K562 (cell line): Measurements from ENCODE around the gene MPHOSPH10. TPM values are rescaled to one million over a fixed set of nuclear protein-coding genes. Genes with fewer than 3 reads are reported as not detected.

Experiments
- ATAC-seq: fragments of 200-7000 bp; cut with Tn5 transposase; 3 replicates; pipeline ENCODE4 v1.9.1; 2020; ENCODE audit warnings: moderate library complexity
- BruUV-seq: library from RNA; stranded (reverse); fragments of 400-500 nt; replicated peaks from 2 replicates; lab custom pipeline; 2021; lab: Mats Ljungman, UMichigan
- CTCF ChIA-PET: fragments of 300-600 bp; formaldehyde crosslinking; extraction: SDS; loops from one replicate; lab custom pipeline; 2021; ENCODE audit warnings: low intra/inter-chr PET ratio; lab: Yijun Ruan, JAX
- POLR2A ChIA-PET: fragments of 300-600, 350-650 bp; sonication (Branson Sonifier 250); formaldehyde crosslinking; extraction: SDS; loops from one replicate; lab custom pipeline; 2021; ENCODE audit warnings: antibody characterized with exemption, inconsistent platforms; lab: Yijun Ruan, JAX
- DNase-seq, 4 experiments: peaks; one replicate each; pipeline versions ENCODE4 v3.0.0 to v3.0.0-alpha.2; 2011 to 2018; ENCODE audit warnings: low spot score in 3 of 4, mixed read lengths in 3 of 4; ENCODE audit errors: extremely low read depth in 1 of 4
- FAIRE-seq: peaks from 2 replicates; lab custom pipeline; 2011; peaks lifted over from hg19 to GRCh38; lab: Jason Lieb, UNC
- H2AFZ ChIP-seq: 2 replicates; pipeline ENCODE4 v1.6.0; 2011; ENCODE audit warnings: low read depth, low read length, control low read depth, inconsistent platforms
- H3K27ac ChIP-seq: fragments of 200-600 bp; 3 replicates; pipeline ENCODE4 v1.8.0; 2011; ENCODE audit warnings: low read depth, mild to moderate bottlenecking, control low read depth, inconsistent platforms, low read length, moderate library complexity, mixed read lengths; ENCODE audit errors: extremely low read depth
- H3K27me3 ChIP-seq, 2 experiments: fragments of 300-600 bp in 1 of 2; 2 replicates in 1 of 2; 3 replicates in 1 of 2; pipeline versions ENCODE4 v1.6.0 to v1.8.0; 2011; ENCODE audit warnings: inconsistent platforms in 2 of 2, low read length in 2 of 2, mild to moderate bottlenecking in 1 of 2, mixed read lengths in 1 of 2, moderate library complexity in 1 of 2; ENCODE audit not compliant: control insufficient read depth in 2 of 2, insufficient read depth in 2 of 2
- H3K36me3 ChIP-seq: fragments of 300-600 bp; 3 replicates; pipeline ENCODE4 v1.8.0; 2011; ENCODE audit warnings: mild to moderate bottlenecking, low read length, inconsistent platforms; ENCODE audit not compliant: control insufficient read depth, insufficient read depth
- H3K4me1 ChIP-seq, 2 experiments: fragments of 200-600 bp in 1 of 2; replicated peaks in 1 of 2; 2 replicates in 1 of 2; 3 replicates in 1 of 2; pipeline versions ENCODE4 v1.5.1 to v1.8.0; 2011; ENCODE audit warnings: inconsistent platforms in 2 of 2, low read length in 2 of 2, mild to moderate bottlenecking in 1 of 2, mixed read lengths in 1 of 2, moderate library complexity in 1 of 2; ENCODE audit not compliant: control insufficient read depth in 2 of 2, insufficient read depth in 2 of 2
- H3K4me2 ChIP-seq: 2 replicates; pipeline ENCODE4 v1.6.1; 2011; ENCODE audit warnings: low read length, control low read depth, inconsistent platforms, mixed read lengths; ENCODE audit not compliant: insufficient read depth
- H3K4me3 ChIP-seq: fragments of 200-600 bp; sonication (generic), shearing (Covaris generic); 2 replicates; pipeline ENCODE4 v1.5.1; 2016; ENCODE audit warnings: control low read depth, inconsistent platforms
- H3K79me2 ChIP-seq: fragments of 200-600 bp; 3 replicates; pipeline ENCODE4 v1.8.0; 2011; ENCODE audit warnings: low read length, inconsistent platforms; ENCODE audit not compliant: control insufficient read depth, insufficient read depth
- H3K9ac ChIP-seq, 2 experiments: 2 replicates each; pipeline versions ENCODE4 v1.6.0 to v1.6.1; 2011; ENCODE audit warnings: low read depth in 2 of 2, low read length in 2 of 2, control low read depth in 1 of 2, inconsistent platforms in 1 of 2, mild to moderate bottlenecking in 1 of 2, mixed read lengths in 1 of 2; ENCODE audit not compliant: insufficient read depth in 1 of 2
- H3K9me1 ChIP-seq: one replicate; pipeline ENCODE4 v1.6.0; 2011; ENCODE audit warnings: inconsistent platforms, mild to moderate bottlenecking, low read length, moderate library complexity; ENCODE audit not compliant: control insufficient read depth, insufficient read depth
- H3K9me3 ChIP-seq: replicated peaks from 2 replicates; pipeline ENCODE4 v1.5.1; 2011; ENCODE audit warnings: low read depth, low read length, inconsistent platforms; ENCODE audit not compliant: control insufficient read depth, insufficient read depth
- H4K20me1 ChIP-seq: replicated peaks from 2 replicates; pipeline ENCODE4 v1.6.1; 2011; ENCODE audit warnings: low read length, inconsistent platforms, mixed read lengths; ENCODE audit not compliant: control insufficient read depth, insufficient read depth
- KAT2B ChIP-seq: IDR thresholded peaks from one replicate; pipeline ENCODE4 v1.6.1; 2012; ENCODE audit warnings: low read depth, mild to moderate bottlenecking, control low read depth, inconsistent platforms, low read length, moderate library complexity
- MEF2A ChIP-seq: IDR thresholded peaks from 2 replicates; pipeline ENCODE4 v1.6.1; 2011; ENCODE audit warnings: low read depth, mild to moderate bottlenecking, low read length, moderate library complexity; ENCODE audit not compliant: control insufficient read depth
- NELFE ChIP-seq: IDR thresholded peaks from 2 replicates; pipeline ENCODE4 v1.6.1; 2011; ENCODE audit warnings: mild to moderate bottlenecking; ENCODE audit not compliant: insufficient read depth, insufficient read length
- NR2C2 ChIP-seq, 2 experiments: fragments of 200-800 bp in 1 of 2; sonication (Bioruptor generic) in 1 of 2; sonication (generic) in 1 of 2; formaldehyde crosslinking in 1 of 2; IDR thresholded peaks; 2 replicates each; pipeline versions ENCODE4 v1.6.1 to v1.8.0; 2016 to 2022; ENCODE audit warnings: mild to moderate bottlenecking in 1 of 2, missing compliant biosample characterization in 1 of 2, missing genetic modification characterization in 1 of 2, missing genetic modification reagents in 1 of 2
- NR2F6 ChIP-seq: fragments of 450-650 bp; formaldehyde crosslinking; IDR thresholded peaks from 2 replicates; pipeline ENCODE4 v1.4.0; 2020; ENCODE audit warnings: mild to moderate bottlenecking
- RBM25 ChIP-seq: fragments of 200-400 bp; formaldehyde crosslinking; IDR thresholded peaks from 2 replicates; pipeline ENCODE4 v1.6.1; 2018; ENCODE audit warnings: low read length, low read depth, moderate library complexity; ENCODE audit not compliant: severe bottlenecking
- SRSF1 ChIP-seq: fragments of 200-400 bp; formaldehyde crosslinking; IDR thresholded peaks from 2 replicates; pipeline ENCODE4 v1.6.1; 2017; ENCODE audit warnings: mild to moderate bottlenecking, low read depth, low read length, moderate library complexity
- WGBS: fragments of 100-300 bp; shearing (Covaris generic); methylation state at CpG from one replicate; pipeline ENCODE4 v1.1.6; 2016; ENCODE audit warnings: low coverage, mixed read lengths; ENCODE audit not compliant: insufficient coverage; ENCODE audit errors: missing lambda C conversion rate; 5-methylcytosine and 5-hydroxymethylcytosine counted together
- in situ Hi-C: fragments of 300-500 bp; cut with MboI; formaldehyde crosslinking; loops from 4 replicates; pipeline ENCODE4 v1.15.0; 2018; ENCODE audit warnings: inconsistent platforms, mixed read lengths
- intact Hi-C: fragments of 100-400 bp; cut with micrococcal nuclease; formaldehyde crosslinking; loops from 2 replicates; pipeline ENCODE4 v1.14.2; 2022
- polyA plus RNA-seq, 8 experiments: library from polyadenylated mRNA; depleted of rRNA in 4 of 8; stranded (reverse) in 5 of 8; unstranded in 3 of 8; fragments of >200 nt; fragmentation: Nextera tagmentation in 2 of 8; fragmentation: Illumina TruSeq in 1 of 8; extraction: Ambion mirVana in 2 of 8; extraction: Trizol in 1 of 8; gene quantifications; 2 replicates each; pipeline versions ENCODE4 v1.2.1 to v1.2.3, GENCODE V29; 2011 to 2014; ENCODE audit warnings: inconsistent platforms in 1 of 8, missing spikeins in 1 of 8
- total RNA-seq, 7 experiments: library from RNA; depleted of rRNA in 6 of 7; stranded (reverse); fragments of >200 nt in 6 of 7; fragmentation: Illumina TruSeq in 2 of 7; extraction: Trizol in 2 of 7; gene quantifications; 2 replicates each; pipeline versions ENCODE4 v1.2.1 to v1.2.3, GENCODE V29; 2011 to 2021; ENCODE audit warnings: low replicate concordance in 1 of 7
- TF ChIP-seq, protein P1 (sequence below): sonication (generic); formaldehyde crosslinking; IDR thresholded peaks from 2 replicates; pipeline ENCODE4 v1.8.1; 2023; ENCODE audit warnings: mild to moderate bottlenecking, missing genetic modification reagents
- TF ChIP-seq, protein P2 (sequence below): fragments of 250-450 bp; sonication (Bioruptor Pico); IDR thresholded peaks from 2 replicates; pipeline ENCODE4 v1.8.0; 2021; ENCODE audit warnings: mild to moderate bottlenecking, moderate library complexity

MPHOSPH10 gene
- total and polyA plus RNA-seq, 9 of the 15 experiments (the other 6 are each of a cell fraction or from before 2014, with no cell fraction given) = 36.8 to 83.7 (median 58.5) TPM

DNA sequence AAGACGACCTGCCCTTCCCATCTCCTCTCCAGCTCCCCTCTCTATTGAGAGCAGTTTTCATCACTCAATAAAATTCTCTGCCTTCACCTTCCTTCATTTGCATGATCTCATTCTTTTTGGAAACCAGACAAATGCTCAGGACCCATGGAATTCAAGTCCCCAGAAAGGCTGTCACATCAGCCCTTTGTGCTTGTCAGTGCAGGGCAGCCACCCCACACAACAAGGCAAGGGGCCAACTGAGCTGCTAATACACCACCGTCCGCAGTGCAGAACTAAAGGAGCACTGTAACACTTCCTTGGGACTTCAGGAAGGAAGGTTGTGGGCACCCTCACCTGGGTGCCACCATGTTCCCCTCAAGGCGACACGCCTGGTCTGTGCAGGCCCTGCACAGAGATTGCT is 26.6 kb upstream of the MPHOSPH10 start:
- ATAC-seq = no peak; the same call in 2 of the 3 replicates
- Histone ChIP-seq H4K20me1 (no peaks in the 10 kb centered on the region), H2AFZ (no peak overlapping the region), H3K9me3 (no peaks in the 10 kb centered on the region), H3K4me3 (no peak overlapping the region), H3K27ac (no peak overlapping the region), H3K4me2 (no peak overlapping the region), H3K9ac (no peak overlapping the region), H3K4me1 (no peaks in the 10 kb centered on the region), H3K9me1 (no peaks in the 10 kb centered on the region), H3K27me3 (no peaks in the 10 kb centered on the region), H3K79me2 (no peaks in the 10 kb centered on the region), H3K36me3 (peaks cover 7% of the 10 kb centered on the region; the same call in 2 of the 3 replicates)
- no TSS peak for BruUV-seq
- FAIRE-seq = no peak
- no peak for DNase-seq
- in situ Hi-C loops (no loop called here), intact Hi-C loops (no loop called here)
- no peak for TF ChIP-seq NR2F6 (CRISPR knock-in tag)
- TF ChIP-seq SRSF1 = no peak
- TF ChIP-seq KAT2B = no peak
- TF ChIP-seq, protein P1, sequence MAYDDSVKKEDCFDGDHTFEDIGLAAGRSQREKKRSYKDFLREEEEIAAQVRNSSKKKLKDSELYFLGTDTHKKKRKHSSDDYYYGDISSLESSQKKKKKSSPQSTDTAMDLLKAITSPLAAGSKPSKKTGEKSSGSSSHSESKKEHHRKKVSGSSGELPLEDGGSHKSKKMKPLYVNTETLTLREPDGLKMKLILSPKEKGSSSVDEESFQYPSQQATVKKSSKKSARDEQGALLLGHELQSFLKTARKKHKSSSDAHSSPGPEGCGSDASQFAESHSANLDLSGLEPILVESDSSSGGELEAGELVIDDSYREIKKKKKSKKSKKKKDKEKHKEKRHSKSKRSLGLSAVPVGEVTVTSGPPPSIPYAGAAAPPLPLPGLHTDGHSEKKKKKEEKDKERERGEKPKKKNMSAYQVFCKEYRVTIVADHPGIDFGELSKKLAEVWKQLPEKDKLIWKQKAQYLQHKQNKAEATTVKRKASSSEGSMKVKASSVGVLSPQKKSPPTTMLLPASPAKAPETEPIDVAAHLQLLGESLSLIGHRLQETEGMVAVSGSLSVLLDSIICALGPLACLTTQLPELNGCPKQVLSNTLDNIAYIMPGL (CRISPR knock-in tag) = no peak
- TF ChIP-seq, protein P2, sequence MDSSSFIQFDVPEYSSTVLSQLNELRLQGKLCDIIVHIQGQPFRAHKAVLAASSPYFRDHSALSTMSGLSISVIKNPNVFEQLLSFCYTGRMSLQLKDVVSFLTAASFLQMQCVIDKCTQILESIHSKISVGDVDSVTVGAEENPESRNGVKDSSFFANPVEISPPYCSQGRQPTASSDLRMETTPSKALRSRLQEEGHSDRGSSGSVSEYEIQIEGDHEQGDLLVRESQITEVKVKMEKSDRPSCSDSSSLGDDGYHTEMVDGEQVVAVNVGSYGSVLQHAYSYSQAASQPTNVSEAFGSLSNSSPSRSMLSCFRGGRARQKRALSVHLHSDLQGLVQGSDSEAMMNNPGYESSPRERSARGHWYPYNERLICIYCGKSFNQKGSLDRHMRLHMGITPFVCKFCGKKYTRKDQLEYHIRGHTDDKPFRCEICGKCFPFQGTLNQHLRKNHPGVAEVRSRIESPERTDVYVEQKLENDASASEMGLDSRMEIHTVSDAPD (CRISPR knock-in tag) = no peak
- TF ChIP-seq NELFE = no peak
- no peak for TF ChIP-seq RBM25
- TF ChIP-seq NR2C2 (CRISPR knock-in tag; IDR thresholded peaks at IDR 0.05) = no peak
- no peak for TF ChIP-seq NR2C2 (tag; IDR thresholded peaks at IDR 0.05)
- TF ChIP-seq MEF2A = no peak
- WGBS = 54% methylated on average over 5 of the region's 5 CpGs
- CTCF ChIA-PET = no interaction called here
- POLR2A ChIA-PET = interaction anchor here (1.5 kb wide), 1 partner anchor 14 kb away, joined by 4 read pairs; no protein-coding TSS in a partner anchor
